Measurements from ENCODE around the gene CYFIP1.

DNA sequence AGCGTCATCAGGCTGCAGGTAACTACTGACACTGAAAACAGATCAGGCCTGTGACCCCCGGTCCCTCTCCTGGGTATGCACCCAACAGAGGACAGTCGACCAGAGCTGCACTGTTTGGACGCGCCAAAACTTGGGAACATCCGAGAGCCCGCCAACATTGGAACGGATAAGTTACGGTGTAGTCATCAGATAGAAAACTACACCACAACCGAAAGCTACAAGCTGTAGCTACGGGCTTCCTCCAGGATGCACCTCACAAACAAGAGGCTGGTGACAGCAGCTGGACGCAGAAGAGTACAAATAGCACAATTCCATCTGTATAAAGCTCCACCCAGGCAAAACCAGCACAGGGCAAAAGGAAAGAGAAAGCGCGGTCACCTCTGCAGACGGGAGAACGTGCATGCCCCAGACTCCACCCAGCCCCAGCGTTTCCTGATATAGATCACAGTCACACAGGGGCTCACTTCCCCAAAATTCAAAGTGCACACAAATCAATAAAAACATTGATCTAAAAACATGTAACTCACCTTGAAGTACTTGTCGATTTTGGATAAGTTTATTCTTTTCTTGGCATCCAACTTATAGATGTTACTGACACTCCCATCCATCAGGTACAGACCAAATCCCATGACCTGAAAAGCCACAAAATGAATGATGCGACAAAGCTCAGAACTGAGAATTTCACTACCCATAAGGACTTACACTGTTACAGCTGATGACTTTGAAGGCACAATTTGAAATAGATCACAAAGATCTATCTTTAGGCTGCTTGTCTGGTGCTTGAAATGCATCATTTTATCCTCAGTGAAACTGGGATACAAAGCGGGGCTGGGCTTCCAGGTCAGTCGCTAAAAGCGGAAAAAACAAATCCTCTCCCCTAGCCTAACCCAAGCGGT lies 43.3 kb downstream of the CYFIP1 start:
- TF ChIP-seq, protein P1, sequence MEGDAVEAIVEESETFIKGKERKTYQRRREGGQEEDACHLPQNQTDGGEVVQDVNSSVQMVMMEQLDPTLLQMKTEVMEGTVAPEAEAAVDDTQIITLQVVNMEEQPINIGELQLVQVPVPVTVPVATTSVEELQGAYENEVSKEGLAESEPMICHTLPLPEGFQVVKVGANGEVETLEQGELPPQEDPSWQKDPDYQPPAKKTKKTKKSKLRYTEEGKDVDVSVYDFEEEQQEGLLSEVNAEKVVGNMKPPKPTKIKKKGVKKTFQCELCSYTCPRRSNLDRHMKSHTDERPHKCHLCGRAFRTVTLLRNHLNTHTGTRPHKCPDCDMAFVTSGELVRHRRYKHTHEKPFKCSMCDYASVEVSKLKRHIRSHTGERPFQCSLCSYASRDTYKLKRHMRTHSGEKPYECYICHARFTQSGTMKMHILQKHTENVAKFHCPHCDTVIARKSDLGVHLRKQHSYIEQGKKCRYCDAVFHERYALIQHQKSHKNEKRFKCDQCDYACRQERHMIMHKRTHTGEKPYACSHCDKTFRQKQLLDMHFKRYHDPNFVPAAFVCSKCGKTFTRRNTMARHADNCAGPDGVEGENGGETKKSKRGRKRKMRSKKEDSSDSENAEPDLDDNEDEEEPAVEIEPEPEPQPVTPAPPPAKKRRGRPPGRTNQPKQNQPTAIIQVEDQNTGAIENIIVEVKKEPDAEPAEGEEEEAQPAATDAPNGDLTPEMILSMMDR (IDR thresholded peaks at IDR 0.05; ENCODE audit: insufficient read depth, low read depth, low read length), result no peak
- no peak for TF ChIP-seq EZH2 (IDR thresholded peaks at IDR 0.05; ENCODE audit: insufficient read depth, low read length)

All from astrocyte (in vitro differentiated cells and primary cell).